Activated naive CD4-positive, alpha-beta T cell treated with anti-CD3 and anti-CD28 coated beads, Interleukin-2, amount 50 U/mL, for 72 hours (primary cell): ENCODE measurements around the gene ATP6V1C2. TPM values are rescaled to one million over a fixed set of nuclear protein-coding genes. Genes with fewer than 3 reads are reported as not detected.
A peak's percentile ranks its signal among the peaks of the same experiment; 100 is the strongest.
"Not testable (repeated sequence)": the region's sequence is repeated elsewhere in the genome, so short reads cannot be mapped to it uniquely, and the experiment has no call there.

Source experiments
- ATAC-seq, 2 donors: fragments of 150-1000 bp; cut with Tn5 transposase; 2 replicates each; pipeline ENCODE4 v1.10.0; 2021; ENCODE audit warnings: mild to moderate bottlenecking in 2 of 2, moderate library complexity in 2 of 2
- DNase-seq, 2 donors: peaks; one replicate each; pipeline ENCODE4 v3.0.0; 2021 to 2022; ENCODE audit warnings: low spot score in 2 of 2
- H3K27ac Mint-ChIP-seq, 2 donors: one replicate each; pipeline ENCODE4 v1.8.0; 2022; ENCODE audit warnings: mild to moderate bottlenecking in 2 of 2, mixed read lengths in 2 of 2
- H3K36me3 Mint-ChIP-seq, 2 donors: one replicate each; pipeline ENCODE4 v1.8.0; 2022; ENCODE audit warnings: mixed read lengths in 2 of 2
- H3K9me3 Mint-ChIP-seq, 2 donors: one replicate each; pipeline ENCODE4 v1.8.0; 2022; ENCODE audit warnings: mixed read lengths in 2 of 2
- total RNA-seq, 2 donors: library from RNA; stranded (reverse); gene quantifications; one replicate each; pipeline ENCODE4 v1.2.3, GENCODE V29; 2022

ATP6V1C2 gene
- total RNA-seq, 2 donors from 2014 or later, result 0.41 TPM; not detected in 1

GRCh38 chr2:10811517-10811916 lies 90.1 kb downstream of the ATP6V1C2 start:
- Mint-ChIP-seq H3K9me3 (no peaks in the 10 kb centered on the region), H3K27ac (peak overlapping the region; percentile 92 to 93), H3K36me3 (peaks cover 17 to 30% of the 10 kb centered on the region in 2 donors)
- ATAC-seq, result no peak
- no peak for DNase-seq

GRCh38 chr2:10812362-10813162 lies 91.1 kb downstream of the ATP6V1C2 start, which contains the start of gene PDIA6:
Gene PDIA6, minus strand, starts transcription at chr2:10812785. Its CDS starts 89 bp downstream, at chr2:10812696.
- peak within 1 kb of the TSS; percentile 92 to 93 for H3K27ac Mint-ChIP-seq
- H3K9me3 Mint-ChIP-seq, result no peaks in the 10 kb centered on the region
- peak; percentile 97 to 98 for DNase-seq
- peak; percentile 94 to 96 for ATAC-seq
- peaks cover 17 to 26% of the 10 kb centered on the region in 2 donors for H3K36me3 Mint-ChIP-seq

GRCh38 chr2:10813163-10814138 lies 92.0 kb downstream of the ATP6V1C2 start:
- DNase-seq, ATAC-seq, H3K9me3 Mint-ChIP-seq: not testable (repeated sequence)
- Mint-ChIP-seq H3K27ac (peak overlapping the region; percentile 35 to 73), H3K36me3 (peaks cover 17% of the 10 kb centered on the region in 2 donors)

GRCh38 chr2:10814142-10814541 lies 92.7 kb downstream of the ATP6V1C2 start:
- Mint-ChIP-seq H3K27ac (peak overlapping the region in 1 of 2 donors; percentile 72), H3K36me3 (peaks cover 16 to 17% of the 10 kb centered on the region in 2 donors), H3K9me3 (no peaks in the 10 kb centered on the region)
- ATAC-seq, result no peak
- DNase-seq, result no peak

GRCh38 chr2:10814571-10815331 lies 93.3 kb downstream of the ATP6V1C2 start:
- H3K36me3 Mint-ChIP-seq, result peaks cover 16 to 17% of the 10 kb centered on the region in 2 donors
- no peak for DNase-seq

GRCh38 chr2:10817413-10817812 lies 96.0 kb downstream of the ATP6V1C2 start:
- peak in 1 of 2 donors; percentile 13 for DNase-seq
- Mint-ChIP-seq H3K36me3 (no peaks in the 10 kb centered on the region), H3K9me3 (no peaks in the 10 kb centered on the region), H3K27ac (no peak overlapping the region)
- no peak for ATAC-seq

More at GRCh38 chr2:10814571-10815331, 93.3 kb downstream of the ATP6V1C2 start:
- Mint-ChIP-seq H3K27ac (no peak overlapping the region), H3K9me3 (no peaks in the 10 kb centered on the region)
- no peak for ATAC-seq

GRCh38 chr2:10818305-10818704 lies 96.9 kb downstream of the ATP6V1C2 start:
- not testable (repeated sequence) for H3K36me3 Mint-ChIP-seq, H3K27ac Mint-ChIP-seq, DNase-seq, ATAC-seq, H3K9me3 Mint-ChIP-seq

- no peaks in the 10 kb centered on the region for H3K36me3 Mint-ChIP-seq
These were observed 97.6 kb downstream of the ATP6V1C2 start for GRCh38 chr2:10818984-10819383.

GRCh38 chr2:10819714-10820314 lies 98.4 kb downstream of the ATP6V1C2 start:
- H3K27ac Mint-ChIP-seq, result no peak overlapping the region
- H3K9me3 Mint-ChIP-seq, result no peaks in the 10 kb centered on the region
- H3K36me3 Mint-ChIP-seq, result no peaks in the 10 kb centered on the region
- ATAC-seq, result no peak
- DNase-seq, result no peak

More at GRCh38 chr2:10818984-10819383, 97.6 kb downstream of the ATP6V1C2 start:
- DNase-seq, result no peak
- no peak overlapping the region for H3K27ac Mint-ChIP-seq
- no peak for ATAC-seq
- H3K9me3 Mint-ChIP-seq, result no peaks in the 10 kb centered on the region

GRCh38 chr2:10820562-10820961 lies 99.1 kb downstream of the ATP6V1C2 start:
- no peaks in the 10 kb centered on the region for H3K9me3 Mint-ChIP-seq
- H3K36me3 Mint-ChIP-seq, result no peaks in the 10 kb centered on the region
- DNase-seq, result no peak
- no peak overlapping the region for H3K27ac Mint-ChIP-seq
- no peak for ATAC-seq

- no peak for ATAC-seq
These were observed 99.7 kb downstream of the ATP6V1C2 start for GRCh38 chr2:10820978-10821695.

GRCh38 chr2:10824191-10824590 lies 102.8 kb downstream of the ATP6V1C2 start:
- Mint-ChIP-seq H3K36me3 (no peaks in the 10 kb centered on the region), H3K9me3 (no peaks in the 10 kb centered on the region), H3K27ac (peak overlapping the region in 1 of 2 donors; percentile 30)
- peak in 1 of 2 donors; percentile 18 for DNase-seq
- ATAC-seq, result no peak

More at GRCh38 chr2:10820978-10821695, 99.7 kb downstream of the ATP6V1C2 start:
- H3K27ac Mint-ChIP-seq, result no peak overlapping the region
- peak in 1 of 2 donors; percentile 9 for DNase-seq
- H3K9me3 Mint-ChIP-seq, result no peaks in the 10 kb centered on the region
- H3K36me3 Mint-ChIP-seq, result no peaks in the 10 kb centered on the region

- H3K27ac Mint-ChIP-seq, result no peak overlapping the region
- H3K36me3 Mint-ChIP-seq, result no peaks in the 10 kb centered on the region
- DNase-seq (no peak), ATAC-seq (no peak)
- H3K9me3 Mint-ChIP-seq, result no peaks in the 10 kb centered on the region
These were observed 104.6 kb downstream of the ATP6V1C2 start for GRCh38 chr2:10826026-10826425.

GRCh38 chr2:10826625-10827024 lies 105.2 kb downstream of the ATP6V1C2 start:
- no peaks in the 10 kb centered on the region for H3K36me3 Mint-ChIP-seq
- no peaks in the 10 kb centered on the region for H3K9me3 Mint-ChIP-seq
- ATAC-seq (no peak), DNase-seq (no peak)
- no peak overlapping the region for H3K27ac Mint-ChIP-seq

GRCh38 chr2:10828346-10828745 lies 106.9 kb downstream of the ATP6V1C2 start:
- Mint-ChIP-seq H3K36me3 (no peaks in the 10 kb centered on the region), H3K27ac (no peak overlapping the region), H3K9me3 (no peaks in the 10 kb centered on the region)
- no peak for DNase-seq
- ATAC-seq, result no peak
